ENCODE results near the gene GPR108.
"Not testable (repeated sequence)": the region's sequence is repeated elsewhere in the genome, so short reads cannot be mapped to it uniquely, and the experiment has no call there.

The GPR108 gene

GRCh38 chr19:6737284-6737872 is at the start of gene GPR108:
TSS of gene GPR108 (minus strand) at chr19:6737580. CDS start at chr19:6737576, 4 bp downstream.
- no peak for TF ChIP-seq CTCF (IDR thresholded peaks at IDR 0.05; ENCODE audit: insufficient read depth, low read depth, low read length, missing control alignments)
- H3K4me3 ChIP-seq (ENCODE audit: low read length), result peak within 1 kb of the TSS; percentile 82
- DNase-seq (ENCODE audit: low read depth), result peak; percentile 100

- no peak overlapping the region for H3K4me3 ChIP-seq (ENCODE audit: low read length)
- no peak for TF ChIP-seq CTCF (IDR thresholded peaks at IDR 0.05; ENCODE audit: insufficient read depth, low read depth, low read length, missing control alignments)
- no peak for DNase-seq (ENCODE audit: low read depth)
Observed at GRCh38 chr19:6779206-6779605, 41.8 kb upstream of the GPR108 start.

GRCh38 chr19:6778386-6778785 is 41.0 kb upstream of the GPR108 start:
- H3K4me3 ChIP-seq (ENCODE audit: low read length), result no peak overlapping the region
- no peak for DNase-seq (ENCODE audit: low read depth)
- TF ChIP-seq CTCF (IDR thresholded peaks at IDR 0.05; ENCODE audit: insufficient read depth, low read depth, low read length, missing control alignments), result no peak

- no peak overlapping the region for H3K4me3 ChIP-seq (ENCODE audit: low read length)
- DNase-seq (ENCODE audit: low read depth), result no peak
- TF ChIP-seq CTCF (IDR thresholded peaks at IDR 0.05; ENCODE audit: insufficient read depth, low read depth, low read length, missing control alignments), result no peak
Observed at GRCh38 chr19:6777434-6777833, 40.1 kb upstream of the GPR108 start.

GRCh38 chr19:6776999-6777398 is 39.6 kb upstream of the GPR108 start:
- H3K4me3 ChIP-seq (ENCODE audit: low read length), result no peak overlapping the region
- no peak for DNase-seq (ENCODE audit: low read depth)
- TF ChIP-seq CTCF (IDR thresholded peaks at IDR 0.05; ENCODE audit: insufficient read depth, low read depth, low read length, missing control alignments), result no peak

- DNase-seq (ENCODE audit: low read depth); H3K4me3 ChIP-seq (ENCODE audit: low read length): not testable (repeated sequence)
Observed at GRCh38 chr19:6776045-6776444, 38.7 kb upstream of the GPR108 start.

- no peak for DNase-seq (ENCODE audit: low read depth)
- H3K4me3 ChIP-seq (ENCODE audit: low read length), result no peak overlapping the region
- no peak for TF ChIP-seq CTCF (IDR thresholded peaks at IDR 0.05; ENCODE audit: insufficient read depth, low read depth, low read length, missing control alignments)
Observed at GRCh38 chr19:6774821-6775707, 37.7 kb upstream of the GPR108 start.
